ENCODE measurements around the gene EVX1. TPM values are rescaled to one million over a fixed set of nuclear protein-coding genes. Genes with fewer than 3 reads are reported as not detected.
A peak's percentile ranks its signal among the peaks of the same experiment; 100 is the strongest.

Gene EVX1
- total and polyA plus RNA-seq, 2 of the 8 experiments (the other 6 are each of a cell fraction or from before 2014, with no cell fraction given): not detected

- Histone ChIP-seq H3K9ac (replicated peaks in 1 of 4; ENCODE audit: extremely low read depth in 1 of 4, low read depth in 3 of 4, low read length in 3 of 4) (no peak overlapping the region), H3K4me2 (ENCODE audit: insufficient read depth in 1 of 2, low read depth in 2 of 2, low read length in 2 of 2) (no peak overlapping the region; a peak in 1 of 4 replicates)
- FAIRE-seq: no peak
Observed at GRCh38 chr7:27198138-27198841, 44.3 kb upstream of the EVX1 start.

More at GRCh38 chr7:27198138-27198841, 44.3 kb upstream of the EVX1 start:
- H2BK120ac ChIP-seq (replicated peaks; ENCODE audit: low read depth, low read length): no peak overlapping the region
- no peak overlapping the region for H3K4me3 ChIP-seq (ENCODE audit: extremely low read depth in 1 of 4, insufficient read depth in 2 of 4, low read depth in 3 of 4, low read length in 4 of 4)
- no peaks in the 10 kb centered on the region; a peak in 1 of 4 replicates for H3K9me3 ChIP-seq (ENCODE audit: insufficient read depth in 2 of 2, low read depth in 1 of 2, low read length in 1 of 2)
- no peak overlapping the region for H4K91ac ChIP-seq (replicated peaks; ENCODE audit: insufficient read length, low read length)
- H3K14ac ChIP-seq (ENCODE audit: insufficient read length): no peak overlapping the region
- CTCF ChIA-PET (ENCODE audit: partially characterized antibody): interaction anchor here (0.7 to 3.9 kb wide), 11 partner anchors 8 to 882 kb away, joined by 3 to 23 read pairs (median 4); no protein-coding TSS in a partner anchor
- H3K18ac ChIP-seq (ENCODE audit: extremely low read depth, low read length): no peak overlapping the region
- H4K20me1 ChIP-seq (replicated peaks in 1 of 2; ENCODE audit: control insufficient read depth in 1 of 2, insufficient read depth in 2 of 2, low read length in 2 of 2): peaks cover 30 to 41% of the 10 kb centered on the region in 2 experiments
- H3K4ac ChIP-seq (replicated peaks; ENCODE audit: insufficient read length, low read depth, low read length): no peak overlapping the region
- H3K79me1 ChIP-seq (ENCODE audit: low read depth, low read length): no peaks in the 10 kb centered on the region; the same call in 1 of the 2 replicates
- POLR2A ChIA-PET (ENCODE audit: partially characterized antibody): interaction anchor here (1.0 kb wide), 1 partner anchor 11 kb away, joined by 3 read pairs; no protein-coding TSS in a partner anchor
- H2AK5ac ChIP-seq (ENCODE audit: low read depth, low read length): no peak overlapping the region; the same call in 1 of the 2 replicates
- H2BK20ac ChIP-seq (ENCODE audit: low read length): no peak overlapping the region
- H3K27ac ChIP-seq (ENCODE audit: low read depth, low read length): no peak overlapping the region
- no peaks in the 10 kb centered on the region for H3K79me2 ChIP-seq (ENCODE audit: control insufficient read depth in 1 of 2, insufficient read depth in 2 of 2, low read length in 2 of 2)
- H3K23ac ChIP-seq (ENCODE audit: insufficient read length): no peak overlapping the region
- no peak overlapping the region for H4K8ac ChIP-seq (ENCODE audit: extremely low read depth, insufficient read depth, low read length)
- H3K27me3 ChIP-seq (replicated peaks in 1 of 4; ENCODE audit: control insufficient read depth in 3 of 4, extremely low read depth in 1 of 4, insufficient read depth in 3 of 4, low read length in 3 of 4): peaks cover 83 to 100% (median 95%) of the 10 kb centered on the region in 4 experiments
- peaks cover 0 to 11% (median 0%) of the 10 kb centered on the region in 4 experiments; a peak in 1 of 8 replicates for H3K36me3 ChIP-seq (ENCODE audit: control insufficient read depth in 2 of 4, insufficient read depth in 4 of 4, low read length in 3 of 4)
- H3K23me2 ChIP-seq (ENCODE audit: low read depth, low read length): no peaks in the 10 kb centered on the region; the same call in 1 of the 2 replicates
- no peak overlapping the region for H4K5ac ChIP-seq (ENCODE audit: insufficient read length, low read depth, low read length)
- H2AFZ ChIP-seq (ENCODE audit: low read length): no peak overlapping the region
- WGBS, 2 experiments (ENCODE audit: extremely low coverage in 1 of 2, insufficient coverage in 1 of 2, insufficient read length in 1 of 2, insufficient replicate concordance in 2 of 2, low coverage in 1 of 2, low lambda C conversion rate in 2 of 2, missing lambda C conversion rate in 1 of 2): 22% methylated on average over 29 of the region's 29 CpGs; no CpG with 5 or more reads in 1 of the 2 experiments
- DNase-seq (ENCODE audit: low read depth in 1 of 2, low spot score in 2 of 2): peak in 1 of 2 experiments; percentile 52
- peaks cover 0 to 8% (median 2%) of the 10 kb centered on the region in 4 experiments; a peak in 5 of 7 replicates for H3K4me1 ChIP-seq (replicated peaks in 1 of 4; ENCODE audit: control insufficient read depth in 3 of 4, insufficient read depth in 4 of 4, low read length in 3 of 4)
- no peak overlapping the region for H2BK5ac ChIP-seq (ENCODE audit: low read depth, low read length)
- H2BK15ac ChIP-seq (ENCODE audit: low read length): 0 out of 2 replicates have a peak overlapping the region, but pooled peaks have one; percentile 14
- no peak overlapping the region for H3K56ac ChIP-seq (replicated peaks; ENCODE audit: insufficient read length, low read depth, low read length)
- H2BK12ac ChIP-seq (ENCODE audit: low read depth, low read length): no peak overlapping the region
- TF ChIP-seq EZH2 (IDR thresholded peaks at IDR 0.05; ENCODE audit: low read depth, low read length, severe bottlenecking): peak; percentile 97
- peak; percentile 84 for TF ChIP-seq RNF2 (IDR thresholded peaks at IDR 0.05; ENCODE audit: borderline replicate concordance, low read depth, low read length, missing control alignments, poor library complexity, severe bottlenecking)
- TF ChIP-seq RXRA (IDR thresholded peaks at IDR 0.05; ENCODE audit: insufficient read depth, low read depth, low read length): no peak

Data from H1 (cell line).